ENCODE data around the gene LMOD1.
"Not testable (repeated sequence)": the region's sequence is repeated elsewhere in the genome, so short reads cannot be mapped to it uniquely, and the experiment has no call there.

LMOD1 gene

DNA sequence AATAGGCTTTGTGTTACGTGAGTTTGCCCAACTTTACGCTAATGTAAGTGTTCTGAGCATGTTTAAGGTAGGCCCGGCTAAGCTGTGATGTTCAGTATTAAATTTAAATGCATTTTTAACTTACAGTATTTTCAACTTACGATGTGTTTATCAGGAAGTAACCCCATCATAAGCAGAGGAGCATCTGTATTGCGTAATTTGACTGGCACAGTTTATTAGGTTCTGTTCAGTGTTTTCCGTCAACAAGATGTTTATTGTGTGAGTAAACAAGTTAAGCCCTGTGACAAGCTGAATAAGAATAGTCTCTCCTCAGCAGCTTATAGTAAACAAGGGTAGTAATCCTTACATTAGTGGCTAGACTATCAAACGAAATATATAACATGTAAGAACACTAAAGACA, 84.9 kb downstream of the LMOD1 start:
- no peak for DNase-seq (ENCODE audit: low spot score)

- DNase-seq (ENCODE audit: low spot score): no peak
Measured at GRCh38 chr1:201859424-201859823, 86.9 kb downstream of the LMOD1 start.

DNA sequence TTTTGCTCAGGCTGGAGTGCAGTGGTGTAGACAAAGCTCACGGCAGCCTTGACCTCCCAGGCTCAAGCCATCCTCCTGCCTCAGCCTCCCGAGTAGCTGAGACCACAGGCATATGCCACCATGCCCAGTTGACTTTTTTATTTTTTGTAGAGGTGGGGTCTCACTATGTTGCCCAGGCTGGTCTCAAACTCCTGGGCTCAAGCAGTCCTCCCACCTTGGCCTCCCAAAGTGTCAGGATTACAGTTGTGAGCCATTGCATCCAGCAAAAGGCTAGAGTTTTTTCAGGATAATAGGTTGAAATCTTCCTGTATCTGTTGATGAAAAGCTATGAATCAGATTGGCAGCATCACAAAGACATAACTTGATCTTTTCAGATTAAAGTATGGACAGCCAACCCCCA, 89.6 kb downstream of the LMOD1 start:
- DNase-seq (ENCODE audit: low spot score): not testable (repeated sequence)

DNA sequence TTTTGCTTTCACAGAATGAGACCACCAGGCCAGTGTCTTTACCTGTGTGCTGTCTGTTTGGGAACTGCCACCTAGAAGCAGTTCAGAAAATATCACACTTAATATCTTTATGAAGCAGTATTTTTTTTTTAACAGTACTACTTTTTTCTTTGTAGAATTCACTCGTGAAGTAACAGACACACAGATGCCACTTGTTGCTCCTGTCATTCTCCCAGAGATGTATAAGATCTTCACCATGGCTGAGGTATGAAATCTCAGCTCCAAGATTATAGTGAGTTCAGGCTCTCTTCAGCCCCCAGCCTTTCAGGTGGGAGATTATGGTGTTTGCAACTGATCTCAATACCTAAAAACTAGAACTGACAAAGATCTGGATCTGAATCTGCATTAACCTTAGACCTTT, 94.4 kb downstream of the LMOD1 start:
- no peak for DNase-seq (ENCODE audit: low spot score)

GRCh38 chr1:201850053-201850397, 96.3 kb downstream of the LMOD1 start:
- DNase-seq (ENCODE audit: low spot score): no peak

DNA sequence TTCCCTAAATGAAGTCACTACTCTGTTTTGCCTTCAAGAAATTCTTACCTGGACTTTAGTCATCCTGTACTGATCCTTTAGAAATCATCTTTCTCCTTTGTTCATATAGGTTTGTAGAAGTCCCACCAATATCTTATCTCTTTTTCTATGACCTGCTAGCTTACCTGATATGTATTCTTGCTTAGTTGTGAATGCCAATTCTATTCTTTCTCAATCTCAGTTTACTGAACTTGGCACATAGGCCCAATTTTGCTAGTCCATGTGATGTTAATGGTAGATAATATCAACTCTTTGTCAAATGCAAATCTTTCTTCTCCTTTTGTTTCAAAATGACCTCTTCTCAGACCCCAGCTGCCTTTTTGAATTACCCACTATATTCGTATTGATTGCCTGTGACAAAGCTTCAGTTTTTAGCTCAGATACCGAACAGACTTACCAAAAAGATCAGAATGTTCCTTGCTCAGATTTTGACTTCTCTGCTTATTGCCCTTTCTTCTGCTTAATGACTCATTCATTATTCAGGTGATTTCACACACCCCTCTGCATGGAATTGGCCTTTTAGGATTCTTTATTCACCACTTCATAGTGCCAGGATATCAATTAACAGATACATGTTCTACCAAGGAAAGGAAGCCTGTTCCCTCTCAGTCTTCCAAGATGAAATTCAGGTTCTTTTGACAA, 96.8 kb downstream of the LMOD1 start:
- DNase-seq (ENCODE audit: low spot score): no peak

GRCh38 chr1:201848230-201848629, 98.1 kb downstream of the LMOD1 start:
- no peak for DNase-seq (ENCODE audit: low spot score)

- DNase-seq (ENCODE audit: low spot score): no peak
Measured at GRCh38 chr1:201847150-201847549, 99.2 kb downstream of the LMOD1 start.

Measured in RKO (cell line).